GM21367 (cell line): ENCODE measurements around the gene PRKCH.

Source experiments
- ATAC-seq: cut with Tn5 transposase; IDR thresholded peaks from one replicate; pipeline ENCODE4 v1.9.1; 2021; ENCODE audit not compliant: unreplicated experiment

The PRKCH gene

GRCh38 chr14:61484826-61485584 is 163.6 kb downstream of the PRKCH start:
- ATAC-seq: no peak

- ATAC-seq: no peak
Measured at GRCh38 chr14:61485661-61486060, 164.3 kb downstream of the PRKCH start.

GRCh38 chr14:61486930-61487495 is 165.6 kb downstream of the PRKCH start:
- no peak for ATAC-seq

- no peak for ATAC-seq
Measured at GRCh38 chr14:61488417-61489401, 167.3 kb downstream of the PRKCH start.

GRCh38 chr14:61489512-61489911 is 168.1 kb downstream of the PRKCH start:
- no peak for ATAC-seq

- no peak for ATAC-seq
Measured at GRCh38 chr14:61489932-61490331, 168.6 kb downstream of the PRKCH start.

- no peak for ATAC-seq
Measured at GRCh38 chr14:61491224-61491623, 169.8 kb downstream of the PRKCH start.

GRCh38 chr14:61491876-61492434 is 170.6 kb downstream of the PRKCH start:
- no peak for ATAC-seq

- no peak for ATAC-seq
Measured at GRCh38 chr14:61492474-61492873, 171.1 kb downstream of the PRKCH start.

GRCh38 chr14:61493239-61493638 is 171.9 kb downstream of the PRKCH start:
- ATAC-seq: no peak

GRCh38 chr14:61494018-61494417 is 172.6 kb downstream of the PRKCH start:
- no peak for ATAC-seq

GRCh38 chr14:61495809-61496208 is 174.4 kb downstream of the PRKCH start:
- ATAC-seq: no peak

GRCh38 chr14:61498303-61498702 is 176.9 kb downstream of the PRKCH start:
- no peak for ATAC-seq

- no peak for ATAC-seq
Measured at GRCh38 chr14:61498811-61499210, 177.4 kb downstream of the PRKCH start.

GRCh38 chr14:61499991-61500390 is 178.6 kb downstream of the PRKCH start:
- no peak for ATAC-seq

- ATAC-seq: no peak
Measured at GRCh38 chr14:61501714-61502458, 180.5 kb downstream of the PRKCH start.

GRCh38 chr14:61502459-61503093 is 181.2 kb downstream of the PRKCH start:
- ATAC-seq: no peak

GRCh38 chr14:61503167-61503801 is 181.9 kb downstream of the PRKCH start:
- peak; percentile 76 for ATAC-seq

- ATAC-seq: no peak
Measured at GRCh38 chr14:61504901-61505300, 183.5 kb downstream of the PRKCH start.
